IPS-20b (cell line): ENCODE data around the gene HDGFL3.
A peak's percentile ranks its signal among the peaks of the same experiment; 100 is the strongest.
"Not testable (repeated sequence)": the region's sequence is repeated elsewhere in the genome, so short reads cannot be mapped to it uniquely, and the experiment has no call there.

Source experiments
- H3K27ac ChIP-seq: one replicate; pipeline ENCODE4 v1.5.1; 2013; ENCODE audit warnings: low read length
- H3K27me3 ChIP-seq: 2 replicates; pipeline ENCODE4 v1.6.1; 2013; ENCODE audit warnings: mild to moderate bottlenecking, low read length, inconsistent platforms; ENCODE audit not compliant: insufficient read depth
- H3K36me3 ChIP-seq: 2 replicates; pipeline ENCODE4 v1.6.1; 2013; ENCODE audit warnings: low read depth, mild to moderate bottlenecking, inconsistent platforms, low read length, moderate library complexity; ENCODE audit not compliant: insufficient read depth
- H3K4me1 ChIP-seq: 2 replicates; pipeline ENCODE4 v1.6.1; 2013; ENCODE audit warnings: mild to moderate bottlenecking, control low read depth, inconsistent platforms, low read length, moderate library complexity; ENCODE audit not compliant: insufficient read depth
- H3K4me3 ChIP-seq: 2 replicates; pipeline ENCODE4 v1.5.1; 2013; ENCODE audit warnings: mild to moderate bottlenecking, low read length, inconsistent platforms
- H3K9ac ChIP-seq: 2 replicates; pipeline ENCODE4 v1.6.1; 2013; ENCODE audit warnings: low read depth, mild to moderate bottlenecking, inconsistent platforms, low read length, moderate library complexity
- H3K9me3 ChIP-seq: 2 replicates; pipeline ENCODE4 v1.6.1; 2013; ENCODE audit warnings: mild to moderate bottlenecking, low read depth, low read length, inconsistent platforms; ENCODE audit not compliant: insufficient read depth

HDGFL3 gene

GRCh38 chr15:83207660-83208366, at the start of gene HDGFL3:
HDGFL3 (minus strand) TSS chr15:83207823; CDS start chr15:83207414, 409 bp downstream.
- Histone ChIP-seq H3K9me3 (no peaks in the 10 kb centered on the region), H3K27me3 (no peaks in the 10 kb centered on the region), H3K9ac (peak within 1 kb of the TSS; percentile 89; the same call in 1 of the 2 replicates), H3K27ac (peak within 1 kb of the TSS; percentile 72), H3K36me3 (no peaks in the 10 kb centered on the region), H3K4me3 (peak within 1 kb of the TSS; percentile 96), H3K4me1 (peaks cover 27% of the 10 kb centered on the region)

- Histone ChIP-seq H3K4me1 (peaks cover 8% of the 10 kb centered on the region; the same call in 1 of the 2 replicates), H3K9ac (no peak overlapping the region), H3K27ac (no peak overlapping the region), H3K27me3 (peaks cover 11% of the 10 kb centered on the region; the same call in 1 of the 2 replicates), H3K4me3 (no peak overlapping the region), H3K9me3 (no peaks in the 10 kb centered on the region), H3K36me3 (no peaks in the 10 kb centered on the region)
Observed at GRCh38 chr15:83250781-83251180, 43.2 kb upstream of the HDGFL3 start.

- peaks cover 11% of the 10 kb centered on the region; the same call in 1 of the 2 replicates for H3K27me3 ChIP-seq
- no peaks in the 10 kb centered on the region for H3K9me3 ChIP-seq
- no peaks in the 10 kb centered on the region for H3K36me3 ChIP-seq
- no peak overlapping the region for H3K4me3 ChIP-seq
- H3K4me1 ChIP-seq: peaks cover 8% of the 10 kb centered on the region; the same call in 1 of the 2 replicates
- no peak overlapping the region for H3K9ac ChIP-seq
- H3K27ac ChIP-seq: no peak overlapping the region
Observed at GRCh38 chr15:83249030-83249343, 41.4 kb upstream of the HDGFL3 start.

GRCh38 chr15:83248151-83249029, 40.8 kb upstream of the HDGFL3 start:
- Histone ChIP-seq H3K27ac (no peak overlapping the region), H3K9me3 (no peaks in the 10 kb centered on the region), H3K27me3 (peaks cover 11% of the 10 kb centered on the region; the same call in 1 of the 2 replicates), H3K9ac (no peak overlapping the region), H3K4me1 (peaks cover 8% of the 10 kb centered on the region; the same call in 1 of the 2 replicates), H3K4me3 (no peak overlapping the region; the same call in 1 of the 2 replicates), H3K36me3 (no peaks in the 10 kb centered on the region)

- peaks cover 13% of the 10 kb centered on the region; the same call in 1 of the 2 replicates for H3K9me3 ChIP-seq
- peaks cover 1% of the 10 kb centered on the region; the same call in 1 of the 2 replicates for H3K4me1 ChIP-seq
- no peak overlapping the region for H3K27ac ChIP-seq
- no peak overlapping the region for H3K4me3 ChIP-seq
- no peaks in the 10 kb centered on the region for H3K36me3 ChIP-seq
- H3K27me3 ChIP-seq: peaks cover 11% of the 10 kb centered on the region; the same call in 1 of the 2 replicates
- no peak overlapping the region for H3K9ac ChIP-seq
Observed at GRCh38 chr15:83243634-83244033, 36.0 kb upstream of the HDGFL3 start.

GRCh38 chr15:83230242-83230641, 22.6 kb upstream of the HDGFL3 start:
- H3K27ac ChIP-seq: no peak overlapping the region
- no peaks in the 10 kb centered on the region for H3K27me3 ChIP-seq
- 0 out of 2 replicates have a peak overlapping the region, but pooled peaks have one; percentile 29 for H3K4me3 ChIP-seq
- no peaks in the 10 kb centered on the region for H3K36me3 ChIP-seq
- no peaks in the 10 kb centered on the region for H3K4me1 ChIP-seq
- no peak overlapping the region for H3K9ac ChIP-seq
- 0 out of 2 replicates have a peak, but pooled peaks cover 8% of the 10 kb centered on the region for H3K9me3 ChIP-seq

GRCh38 chr15:83225449-83225848, 17.8 kb upstream of the HDGFL3 start:
- Histone ChIP-seq H3K27ac (no peak overlapping the region), H3K4me3 (no peak overlapping the region), H3K9me3 (peaks cover 16% of the 10 kb centered on the region), H3K27me3 (no peaks in the 10 kb centered on the region), H3K36me3 (no peaks in the 10 kb centered on the region), H3K9ac (no peak overlapping the region), H3K4me1 (no peaks in the 10 kb centered on the region)

GRCh38 chr15:83221781-83222180, 14.2 kb upstream of the HDGFL3 start:
- not testable (repeated sequence) for H3K36me3 ChIP-seq, H3K27ac ChIP-seq, H3K4me3 ChIP-seq, H3K27me3 ChIP-seq, H3K4me1 ChIP-seq, H3K9ac ChIP-seq
- H3K9me3 ChIP-seq: peaks cover 12% of the 10 kb centered on the region

GRCh38 chr15:83219026-83219425, 11.4 kb upstream of the HDGFL3 start:
- H3K9ac ChIP-seq: no peak overlapping the region
- no peaks in the 10 kb centered on the region for H3K4me1 ChIP-seq
- H3K27ac ChIP-seq: no peak overlapping the region
- H3K36me3 ChIP-seq: no peaks in the 10 kb centered on the region
- H3K27me3 ChIP-seq: no peaks in the 10 kb centered on the region
- peaks cover 12% of the 10 kb centered on the region for H3K9me3 ChIP-seq
- H3K4me3 ChIP-seq: no peak overlapping the region

GRCh38 chr15:83215306-83215705, 7.7 kb upstream of the HDGFL3 start:
- no peak overlapping the region for H3K27ac ChIP-seq
- no peaks in the 10 kb centered on the region for H3K36me3 ChIP-seq
- H3K4me1 ChIP-seq: no peaks in the 10 kb centered on the region
- no peak overlapping the region for H3K4me3 ChIP-seq
- no peaks in the 10 kb centered on the region for H3K27me3 ChIP-seq
- no peak overlapping the region for H3K9ac ChIP-seq
- H3K9me3 ChIP-seq: no peaks in the 10 kb centered on the region; the same call in 1 of the 2 replicates

GRCh38 chr15:83210619-83211018, 3.0 kb upstream of the HDGFL3 start:
- Histone ChIP-seq H3K9ac (no peak overlapping the region), H3K9me3 (no peaks in the 10 kb centered on the region; the same call in 1 of the 2 replicates), H3K36me3 (no peaks in the 10 kb centered on the region), H3K4me3 (no peak overlapping the region), H3K27ac (no peak overlapping the region), H3K27me3 (no peaks in the 10 kb centered on the region), H3K4me1 (peaks cover 15% of the 10 kb centered on the region)
